Osteocyte (in vitro differentiated cells): ENCODE results near the gene HYOU1. TPM values are rescaled to one million over a fixed set of nuclear protein-coding genes. Genes with fewer than 3 reads are reported as not detected.
A peak's percentile ranks its signal among the peaks of the same experiment; 100 is the strongest.

Experiments used
- DNase-seq: peaks from one replicate; pipeline ENCODE4 v3.0.0; 2021; ENCODE audit warnings: mixed read lengths; ENCODE audit not compliant: unreplicated experiment; ENCODE audit errors: extremely low spot score
- H3K27ac Mint-ChIP-seq: one replicate; pipeline ENCODE4 v1.8.0; 2021; ENCODE audit warnings: mild to moderate bottlenecking, mixed read lengths; ENCODE audit not compliant: unreplicated experiment
- H3K27me3 Mint-ChIP-seq: one replicate; pipeline ENCODE4 v1.8.0; 2021; ENCODE audit warnings: mixed read lengths; ENCODE audit not compliant: unreplicated experiment
- H3K36me3 Mint-ChIP-seq: one replicate; pipeline ENCODE4 v1.8.0; 2021; ENCODE audit warnings: mixed read lengths; ENCODE audit not compliant: unreplicated experiment
- H3K4me1 Mint-ChIP-seq: one replicate; pipeline ENCODE4 v1.8.0; 2021; ENCODE audit warnings: mixed read lengths; ENCODE audit not compliant: unreplicated experiment
- H3K4me3 Mint-ChIP-seq: one replicate; pipeline ENCODE4 v1.8.0; 2021; ENCODE audit warnings: mild to moderate bottlenecking, moderate library complexity, mixed read lengths; ENCODE audit not compliant: unreplicated experiment
- H3K9me3 Mint-ChIP-seq: one replicate; pipeline ENCODE4 v1.8.0; 2021; ENCODE audit warnings: mixed read lengths; ENCODE audit not compliant: unreplicated experiment
- total RNA-seq: library from RNA; stranded (reverse); gene quantifications from 2 replicates; pipeline ENCODE4 v1.2.1, GENCODE V29; 2021
- TF ChIP-seq, protein P1 (sequence below): fragments of 200-600 bp; sonication (generic); IDR thresholded peaks from 2 replicates; pipeline ENCODE4 v1.5.0; 2021; ENCODE audit warnings: antibody characterized with exemption, mild to moderate bottlenecking, moderate library complexity

HYOU1 gene
- total RNA-seq, 1 donor from 2014 or later, result 168 TPM

DNA sequence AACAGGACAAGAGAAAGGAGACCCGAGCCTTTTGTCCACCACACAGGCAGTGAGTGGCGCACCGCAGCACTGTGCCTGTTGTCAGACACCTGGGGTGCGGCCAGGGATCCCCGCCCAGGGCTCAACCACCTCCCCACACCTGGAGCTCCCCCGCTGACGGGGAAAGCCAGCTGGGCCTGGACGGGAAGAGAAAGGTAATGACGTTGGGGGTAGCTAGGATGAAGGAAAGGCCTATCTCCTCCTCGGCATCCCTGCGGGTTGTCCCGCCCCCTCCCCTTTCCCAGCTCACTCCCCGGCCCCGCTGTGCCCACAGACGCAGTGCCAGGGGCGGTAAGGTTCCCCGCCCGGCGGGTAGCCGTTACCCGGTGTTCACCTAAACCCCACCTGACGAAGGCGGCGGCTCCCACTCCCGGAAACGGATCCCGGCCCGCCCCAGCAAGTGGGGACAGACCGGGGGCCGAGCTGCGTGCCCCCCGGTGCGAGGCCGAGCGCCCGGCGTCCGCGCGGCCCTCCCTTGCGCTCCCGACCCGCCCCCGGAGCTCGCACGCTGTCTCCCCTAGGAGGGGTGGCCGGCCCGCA, 495 bp downstream of the HYOU1 start:
- Mint-ChIP-seq H3K27ac (peak overlapping the region; percentile 94), H3K9me3 (no peaks in the 10 kb centered on the region), H3K27me3 (no peaks in the 10 kb centered on the region), H3K4me1 (peaks cover 24% of the 10 kb centered on the region), H3K4me3 (peak overlapping the region; percentile 96), H3K36me3 (peaks cover 28% of the 10 kb centered on the region)
- TF ChIP-seq, protein P1, sequence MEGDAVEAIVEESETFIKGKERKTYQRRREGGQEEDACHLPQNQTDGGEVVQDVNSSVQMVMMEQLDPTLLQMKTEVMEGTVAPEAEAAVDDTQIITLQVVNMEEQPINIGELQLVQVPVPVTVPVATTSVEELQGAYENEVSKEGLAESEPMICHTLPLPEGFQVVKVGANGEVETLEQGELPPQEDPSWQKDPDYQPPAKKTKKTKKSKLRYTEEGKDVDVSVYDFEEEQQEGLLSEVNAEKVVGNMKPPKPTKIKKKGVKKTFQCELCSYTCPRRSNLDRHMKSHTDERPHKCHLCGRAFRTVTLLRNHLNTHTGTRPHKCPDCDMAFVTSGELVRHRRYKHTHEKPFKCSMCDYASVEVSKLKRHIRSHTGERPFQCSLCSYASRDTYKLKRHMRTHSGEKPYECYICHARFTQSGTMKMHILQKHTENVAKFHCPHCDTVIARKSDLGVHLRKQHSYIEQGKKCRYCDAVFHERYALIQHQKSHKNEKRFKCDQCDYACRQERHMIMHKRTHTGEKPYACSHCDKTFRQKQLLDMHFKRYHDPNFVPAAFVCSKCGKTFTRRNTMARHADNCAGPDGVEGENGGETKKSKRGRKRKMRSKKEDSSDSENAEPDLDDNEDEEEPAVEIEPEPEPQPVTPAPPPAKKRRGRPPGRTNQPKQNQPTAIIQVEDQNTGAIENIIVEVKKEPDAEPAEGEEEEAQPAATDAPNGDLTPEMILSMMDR, result no peak
- DNase-seq, result no peak

DNA sequence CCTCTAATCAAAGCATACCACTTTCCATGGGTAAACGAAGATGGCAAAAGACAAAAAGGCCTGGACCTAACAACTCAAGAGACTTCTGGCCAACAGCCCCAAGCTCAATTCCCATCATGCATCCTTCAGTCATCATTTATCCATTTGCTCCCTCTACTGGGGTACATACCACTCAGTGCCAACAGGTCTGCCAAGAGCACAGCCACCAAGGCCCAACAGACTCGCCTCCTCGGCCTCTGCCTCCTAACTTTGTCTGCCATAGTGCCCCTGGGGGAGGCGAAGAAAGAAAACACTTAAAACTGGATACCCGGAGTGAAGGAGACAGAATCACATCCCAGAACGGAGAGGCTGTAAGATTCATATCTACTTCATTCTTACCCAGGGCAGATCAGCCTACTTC, 1.1 kb downstream of the HYOU1 start:
- H3K9me3 Mint-ChIP-seq, result no peaks in the 10 kb centered on the region
- peaks cover 24% of the 10 kb centered on the region for H3K4me1 Mint-ChIP-seq
- H3K36me3 Mint-ChIP-seq, result peaks cover 34% of the 10 kb centered on the region
- TF ChIP-seq, protein P1, result peak; percentile 30
- no peaks in the 10 kb centered on the region for H3K27me3 Mint-ChIP-seq
- peak overlapping the region; percentile 84 for H3K27ac Mint-ChIP-seq
- no peak for DNase-seq
- H3K4me3 Mint-ChIP-seq, result peak overlapping the region; percentile 96

DNA sequence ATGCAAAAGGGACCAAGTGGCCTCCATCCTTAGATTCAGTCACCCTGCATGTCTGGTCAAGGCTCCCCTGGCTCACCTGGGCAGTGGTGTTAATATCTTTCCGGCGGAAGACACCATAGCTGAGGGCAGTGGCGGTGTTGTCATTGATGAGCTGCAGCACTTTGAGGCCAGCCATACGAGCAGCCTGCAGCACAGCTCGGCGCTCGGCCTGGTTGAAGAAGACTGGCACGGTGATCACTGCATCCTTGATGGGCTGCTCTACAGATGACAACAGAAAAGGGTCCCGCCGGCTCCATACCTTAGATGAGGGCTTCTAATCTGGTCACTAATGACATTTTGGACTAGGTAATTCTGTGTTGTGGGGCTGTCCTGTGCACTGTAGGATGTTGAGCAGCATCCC, 2.6 kb downstream of the HYOU1 start:
- TF ChIP-seq, protein P1, result no peak
- H3K36me3 Mint-ChIP-seq, result peaks cover 42% of the 10 kb centered on the region

DNA sequence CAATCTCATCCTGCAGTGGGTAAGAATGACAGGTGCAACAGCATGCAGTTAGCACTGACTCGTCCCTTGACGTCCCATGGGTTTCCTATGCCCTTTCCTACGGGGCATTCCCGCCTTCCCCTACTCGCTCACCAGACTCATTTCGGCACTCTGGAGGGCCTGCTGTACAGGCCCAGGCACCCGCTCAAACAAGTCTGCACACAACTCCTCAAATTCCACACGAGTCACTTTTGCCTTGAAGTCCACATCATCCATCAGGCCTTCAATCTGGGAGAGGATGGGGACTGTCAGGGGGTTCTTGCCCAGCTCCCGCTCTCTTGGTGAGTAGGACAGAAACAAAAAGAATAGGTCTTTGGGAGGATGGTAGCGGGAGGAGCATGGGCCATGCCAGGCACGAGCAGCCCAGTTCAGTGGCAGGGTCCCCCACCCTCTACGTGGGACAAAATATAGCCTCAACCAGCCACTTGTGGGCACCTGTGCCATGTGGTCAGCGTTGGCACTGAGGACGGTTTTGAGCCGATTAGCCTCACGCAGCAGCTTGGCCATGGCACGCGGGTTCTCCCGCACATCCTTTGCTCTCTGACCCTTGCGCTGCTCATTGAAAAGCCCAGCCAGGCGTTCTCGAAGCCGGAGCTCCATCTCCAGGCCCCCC, 4.7 kb downstream of the HYOU1 start:
- no peaks in the 10 kb centered on the region for H3K27me3 Mint-ChIP-seq
- TF ChIP-seq, protein P1, result no peak
- DNase-seq, result no peak
- H3K4me3 Mint-ChIP-seq, result no peak overlapping the region
- H3K9me3 Mint-ChIP-seq, result no peaks in the 10 kb centered on the region
- H3K36me3 Mint-ChIP-seq, result peaks cover 57% of the 10 kb centered on the region
- H3K4me1 Mint-ChIP-seq, result peaks cover 13% of the 10 kb centered on the region
- H3K27ac Mint-ChIP-seq, result no peak overlapping the region

More for the DNA sequence above, 2.6 kb downstream of the HYOU1 start:
- peaks cover 24% of the 10 kb centered on the region for H3K4me1 Mint-ChIP-seq
- no peak for DNase-seq
- H3K4me3 Mint-ChIP-seq, result no peak overlapping the region
- H3K27me3 Mint-ChIP-seq, result no peaks in the 10 kb centered on the region
- H3K9me3 Mint-ChIP-seq, result no peaks in the 10 kb centered on the region
- H3K27ac Mint-ChIP-seq, result no peak overlapping the region

DNA sequence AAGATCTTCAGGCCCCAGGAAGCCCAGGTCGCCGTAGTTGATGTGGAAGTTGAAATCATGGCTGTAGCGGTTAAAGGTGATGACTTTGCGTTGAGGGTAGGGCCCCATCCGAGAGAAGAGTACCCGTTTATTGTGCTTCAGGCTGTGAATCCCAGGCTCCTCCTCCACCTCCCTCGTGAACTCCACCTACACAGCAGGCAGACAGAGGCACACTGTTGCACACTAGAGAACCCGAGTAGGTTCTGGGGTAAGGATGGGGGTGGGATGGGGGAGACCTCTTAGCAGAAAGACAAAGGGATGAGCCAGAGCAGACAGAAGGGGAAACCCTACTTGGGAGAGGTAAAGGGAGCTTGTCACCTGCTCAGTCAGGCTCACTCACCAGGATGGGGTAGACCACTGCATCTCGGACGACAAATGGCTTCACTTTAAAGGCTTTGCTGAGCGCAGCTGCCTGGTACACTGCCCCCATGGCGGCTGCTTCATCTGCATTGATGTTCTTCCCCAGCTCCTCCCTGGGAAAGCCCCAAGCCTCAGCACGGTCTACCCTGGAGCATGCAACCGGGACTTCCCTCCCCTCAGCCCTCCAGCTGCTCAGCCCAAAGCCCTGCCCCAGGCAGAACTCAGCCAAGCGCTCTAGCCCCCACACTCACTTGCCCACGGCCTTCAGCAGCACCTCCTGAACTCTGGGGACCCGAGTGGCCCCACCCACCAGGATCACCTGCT, 5.4 kb downstream of the HYOU1 start:
- DNase-seq, result no peak
- Mint-ChIP-seq H3K27ac (no peak overlapping the region), H3K9me3 (no peaks in the 10 kb centered on the region), H3K4me1 (peaks cover 13% of the 10 kb centered on the region), H3K36me3 (peaks cover 60% of the 10 kb centered on the region), H3K4me3 (no peak overlapping the region), H3K27me3 (no peaks in the 10 kb centered on the region)
- TF ChIP-seq, protein P1, result no peak
